Measurements from ENCODE around the gene RNF182. TPM values are rescaled to one million over a fixed set of nuclear protein-coding genes. Genes with fewer than 3 reads are reported as not detected.

The RNF182 gene
- total and polyA plus RNA-seq, 9 of the 15 experiments (the other 6 are each of a cell fraction or from before 2014, with no cell fraction given) = 12.8 to 22.8 (median 17.5) TPM

- TF ChIP-seq, protein P1, sequence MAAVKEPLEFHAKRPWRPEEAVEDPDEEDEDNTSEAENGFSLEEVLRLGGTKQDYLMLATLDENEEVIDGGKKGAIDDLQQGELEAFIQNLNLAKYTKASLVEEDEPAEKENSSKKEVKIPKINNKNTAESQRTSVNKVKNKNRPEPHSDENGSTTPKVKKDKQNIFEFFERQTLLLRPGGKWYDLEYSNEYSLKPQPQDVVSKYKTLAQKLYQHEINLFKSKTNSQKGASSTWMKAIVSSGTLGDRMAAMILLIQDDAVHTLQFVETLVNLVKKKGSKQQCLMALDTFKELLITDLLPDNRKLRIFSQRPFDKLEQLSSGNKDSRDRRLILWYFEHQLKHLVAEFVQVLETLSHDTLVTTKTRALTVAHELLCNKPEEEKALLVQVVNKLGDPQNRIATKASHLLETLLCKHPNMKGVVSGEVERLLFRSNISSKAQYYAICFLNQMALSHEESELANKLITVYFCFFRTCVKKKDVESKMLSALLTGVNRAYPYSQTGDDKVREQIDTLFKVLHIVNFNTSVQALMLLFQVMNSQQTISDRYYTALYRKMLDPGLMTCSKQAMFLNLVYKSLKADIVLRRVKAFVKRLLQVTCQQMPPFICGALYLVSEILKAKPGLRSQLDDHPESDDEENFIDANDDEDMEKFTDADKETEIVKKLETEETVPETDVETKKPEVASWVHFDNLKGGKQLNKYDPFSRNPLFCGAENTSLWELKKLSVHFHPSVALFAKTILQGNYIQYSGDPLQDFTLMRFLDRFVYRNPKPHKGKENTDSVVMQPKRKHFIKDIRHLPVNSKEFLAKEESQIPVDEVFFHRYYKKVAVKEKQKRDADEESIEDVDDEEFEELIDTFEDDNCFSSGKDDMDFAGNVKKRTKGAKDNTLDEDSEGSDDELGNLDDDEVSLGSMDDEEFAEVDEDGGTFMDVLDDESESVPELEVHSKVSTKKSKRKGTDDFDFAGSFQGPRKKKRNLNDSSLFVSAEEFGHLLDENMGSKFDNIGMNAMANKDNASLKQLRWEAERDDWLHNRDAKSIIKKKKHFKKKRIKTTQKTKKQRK (IDR thresholded peaks at IDR 0.05; ENCODE audit: borderline replicate concordance, low read depth, low read length) = no peak
- TF ChIP-seq, protein P2, sequence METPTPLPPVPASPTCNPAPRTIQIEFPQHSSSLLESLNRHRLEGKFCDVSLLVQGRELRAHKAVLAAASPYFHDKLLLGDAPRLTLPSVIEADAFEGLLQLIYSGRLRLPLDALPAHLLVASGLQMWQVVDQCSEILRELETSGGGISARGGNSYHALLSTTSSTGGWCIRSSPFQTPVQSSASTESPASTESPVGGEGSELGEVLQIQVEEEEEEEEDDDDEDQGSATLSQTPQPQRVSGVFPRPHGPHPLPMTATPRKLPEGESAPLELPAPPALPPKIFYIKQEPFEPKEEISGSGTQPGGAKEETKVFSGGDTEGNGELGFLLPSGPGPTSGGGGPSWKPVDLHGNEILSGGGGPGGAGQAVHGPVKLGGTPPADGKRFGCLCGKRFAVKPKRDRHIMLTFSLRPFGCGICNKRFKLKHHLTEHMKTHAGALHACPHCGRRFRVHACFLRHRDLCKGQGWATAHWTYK (CRISPR knock-in tag; IDR thresholded peaks at IDR 0.05) = no peak
- no peak for TF ChIP-seq ZZZ3 (IDR thresholded peaks at IDR 0.05)
- 0 out of 2 replicates have a peak, but pooled peaks have one; percentile 20 for TF ChIP-seq TRIM28 (IDR thresholded peaks at IDR 0.05)
- TF ChIP-seq TEAD4 (IDR thresholded peaks at IDR 0.05; ENCODE audit: low read length) = peak; percentile 30; the same call in 1 of the 2 replicates
- TF ChIP-seq TEAD4 (CRISPR knock-in tag; IDR thresholded peaks at IDR 0.05; ENCODE audit: borderline replicate concordance) = no peak
- no peak for TF ChIP-seq NFYB (IDR thresholded peaks at IDR 0.05; ENCODE audit: extremely low read depth, insufficient read length)
- no peak for TF ChIP-seq SAP30 (IDR thresholded peaks at IDR 0.05; ENCODE audit: borderline replicate concordance, insufficient read depth, low read depth, low read length, poor library complexity, severe bottlenecking)
- peak; percentile 75 for TF ChIP-seq ZNF316 (IDR thresholded peaks at IDR 0.05)
- no peak for TF ChIP-seq ZKSCAN8 (CRISPR knock-in tag; IDR thresholded peaks at IDR 0.05)
Measured at GRCh38 chr6:13920552-13920951, 4.2 kb upstream of the RNF182 start (continued).
